Endodermal cell (in vitro differentiated cells): ENCODE results near the gene NTN5. TPM values are rescaled to one million over a fixed set of nuclear protein-coding genes. Genes with fewer than 3 reads are reported as not detected.

Experiments
- DNase-seq: peaks from one replicate; pipeline ENCODE4 v3.0.0-alpha.2; 2017
- H3K27ac ChIP-seq: 2 replicates; pipeline ENCODE4 v1.5.1; 2013; ENCODE audit warnings: mild to moderate bottlenecking, low read depth, low read length, moderate library complexity
- H3K27me3 ChIP-seq: 2 replicates; pipeline ENCODE4 v1.6.1; 2013; ENCODE audit warnings: mild to moderate bottlenecking, low read length, moderate library complexity; ENCODE audit not compliant: insufficient read depth, control insufficient read depth, poor library complexity, severe bottlenecking
- H3K36me3 ChIP-seq: 2 replicates; pipeline ENCODE4 v1.7.0; 2013; ENCODE audit warnings: mild to moderate bottlenecking, low read length, moderate library complexity; ENCODE audit not compliant: control insufficient read depth, insufficient read depth
- H3K4me1 ChIP-seq: one replicate; pipeline ENCODE4 v1.7.0; 2013; ENCODE audit warnings: low read length; ENCODE audit not compliant: control insufficient read depth, insufficient read depth
- H3K4me3 ChIP-seq: 2 replicates; pipeline ENCODE4 v1.5.1; 2013; ENCODE audit warnings: mild to moderate bottlenecking, low read length, moderate library complexity
- H3K9ac ChIP-seq: 2 replicates; pipeline ENCODE4 v1.6.1; 2013; ENCODE audit warnings: mild to moderate bottlenecking, low read length, moderate library complexity; ENCODE audit not compliant: poor library complexity, severe bottlenecking; ENCODE audit errors: extremely low read depth
- H3K9me3 ChIP-seq: 2 replicates; pipeline ENCODE4 v1.6.1; 2013; ENCODE audit warnings: mild to moderate bottlenecking, low read length, moderate library complexity; ENCODE audit not compliant: control insufficient read depth
- H3K27ac Mint-ChIP-seq: 2 replicates; pipeline ENCODE4 v1.8.0; 2020; ENCODE audit warnings: mixed read lengths
- H3K27me3 Mint-ChIP-seq: 2 replicates; pipeline ENCODE4 v1.8.0; 2021; ENCODE audit warnings: mild to moderate bottlenecking, mixed read lengths; ENCODE audit not compliant: insufficient read depth
- H3K36me3 Mint-ChIP-seq: 2 replicates; pipeline ENCODE4 v1.8.0; 2020; ENCODE audit warnings: low read depth, mixed read lengths
- H3K4me1 Mint-ChIP-seq: 2 replicates; pipeline ENCODE4 v1.8.0; 2020; ENCODE audit warnings: mixed read lengths
- H3K4me3 Mint-ChIP-seq: 2 replicates; pipeline ENCODE4 v1.8.0; 2020; ENCODE audit warnings: mild to moderate bottlenecking, moderate library complexity, mixed read lengths
- H3K9me3 Mint-ChIP-seq: 2 replicates; pipeline ENCODE4 v1.8.0; 2020; ENCODE audit warnings: mild to moderate bottlenecking, mixed read lengths
- CTCF ChIP-seq: fragments of 200-600 bp; sonication (generic); conservative IDR thresholded peaks from 2 replicates; pipeline ENCODE4 v1.5.0; 2021; ENCODE audit warnings: antibody characterized with exemption, mild to moderate bottlenecking
- WGBS, 2 experiments: methylation state at CpG; one replicate each; pipeline versions ENCODE4 v1.1.5 to v1.1.7; 2013; ENCODE audit warnings: missing lambda C conversion rate in 2 of 2, mixed read lengths in 1 of 2; ENCODE audit not compliant: insufficient coverage in 1 of 2, insufficient read length in 1 of 2; 5-methylcytosine and 5-hydroxymethylcytosine counted together
- total RNA-seq, 2 donors: library from RNA; stranded (reverse); fragmentation: NEBNext Ultra II Directional in 1 of 2; extraction: Animal tissue kit (Norgen Biotek cat#: 25700) in 1 of 2; gene quantifications; 2 replicates in 1 of 2; 3 replicates in 1 of 2; pipeline ENCODE4 v1.2.1, GENCODE V29; 2021

NTN5 gene
- total RNA-seq, 2 donors from 2014 or later, result 1.2 to 1.4 TPM

GRCh38 chr19:48702701-48703100 is 29.9 kb upstream of the NTN5 start:
- Mint-ChIP-seq H3K4me3 (no peak overlapping the region), H3K4me1 (no peaks in the 10 kb centered on the region), H3K27me3 (no peaks in the 10 kb centered on the region), H3K27ac (no peak overlapping the region), H3K9me3 (peaks cover 7% of the 10 kb centered on the region), H3K36me3 (peaks cover 52% of the 10 kb centered on the region)
- Histone ChIP-seq H3K27me3 (no peaks in the 10 kb centered on the region), H3K4me3 (no peak overlapping the region), H3K27ac (no peak overlapping the region), H3K4me1 (no peaks in the 10 kb centered on the region), H3K36me3 (no peaks in the 10 kb centered on the region), H3K9me3 (no peaks in the 10 kb centered on the region), H3K9ac (no peak overlapping the region)
- no peak for TF ChIP-seq CTCF
- WGBS, 2 experiments, result 94 to 95% methylated on average over 13 of the region's 13 CpGs
- no peak for DNase-seq

- Histone ChIP-seq H3K4me1 (no peaks in the 10 kb centered on the region), H3K9me3 (no peaks in the 10 kb centered on the region), H3K27ac (no peak overlapping the region), H3K36me3 (no peaks in the 10 kb centered on the region), H3K4me3 (no peak overlapping the region), H3K27me3 (no peaks in the 10 kb centered on the region), H3K9ac (no peak overlapping the region)
- H3K36me3 Mint-ChIP-seq, result peaks cover 26% of the 10 kb centered on the region
- no peaks in the 10 kb centered on the region for H3K9me3 Mint-ChIP-seq
- no peak overlapping the region for H3K4me3 Mint-ChIP-seq
- DNase-seq, result no peak
- H3K27me3 Mint-ChIP-seq, result peaks cover 3% of the 10 kb centered on the region
- 88 to 100% methylated on average over 2 to 4 of the region's 4 CpGs for WGBS, 2 experiments
- H3K27ac Mint-ChIP-seq, result no peak overlapping the region
- no peak for TF ChIP-seq CTCF
- H3K4me1 Mint-ChIP-seq, result peaks cover 4% of the 10 kb centered on the region
Observed at GRCh38 chr19:48698046-48698445, 25.2 kb upstream of the NTN5 start.

- Mint-ChIP-seq H3K36me3 (peaks cover 16% of the 10 kb centered on the region), H3K27ac (peak overlapping the region; percentile 94), H3K9me3 (peaks cover 2% of the 10 kb centered on the region), H3K27me3 (peaks cover 3% of the 10 kb centered on the region), H3K4me3 (peak overlapping the region; percentile 92), H3K4me1 (peaks cover 4% of the 10 kb centered on the region)
- peak; percentile 87 for DNase-seq
- Histone ChIP-seq H3K27me3 (no peaks in the 10 kb centered on the region), H3K27ac (no peak overlapping the region), H3K4me1 (no peaks in the 10 kb centered on the region), H3K36me3 (no peaks in the 10 kb centered on the region), H3K9ac (peak overlapping the region; percentile 29), H3K4me3 (peak overlapping the region; percentile 84), H3K9me3 (peaks cover 5% of the 10 kb centered on the region)
- TF ChIP-seq CTCF, result no peak
- 3 to 4% methylated on average over 23 to 34 of the region's 34 CpGs for WGBS, 2 experiments
Observed at GRCh38 chr19:48696353-48697010, 23.7 kb upstream of the NTN5 start.
